Measurements from ENCODE around the gene LIN52.

The LIN52 gene

GRCh38 chr14:74246542-74246941 is 161.8 kb downstream of the LIN52 start:
- no peak for DNase-seq (ENCODE audit: low spot score)
- H3K27ac ChIP-seq: no peak overlapping the region
- POLR2A ChIA-PET (ENCODE audit: low non-redundant PET): no interaction called here
- CTCF ChIA-PET: interaction anchor here (0.5 to 1.6 kb wide), 4 partner anchors 10 to 357 kb away, joined by 3 to 6 read pairs (median 3); partner anchors contain the start of gene ABCD4
- no peak for TF ChIP-seq CTCF (conservative IDR thresholded peaks at IDR 0.05; ENCODE audit: low read depth)

- H3K27ac ChIP-seq: no peak overlapping the region
- POLR2A ChIA-PET (ENCODE audit: low non-redundant PET): no interaction called here
- TF ChIP-seq CTCF (conservative IDR thresholded peaks at IDR 0.05; ENCODE audit: low read depth): no peak
- CTCF ChIA-PET: interaction anchor here (0.7 kb wide), 1 partner anchor 138 kb away, joined by 3 read pairs; no protein-coding TSS in a partner anchor
- DNase-seq (ENCODE audit: low spot score): no peak
These were observed 163.3 kb downstream of the LIN52 start for GRCh38 chr14:74248017-74248416.

GRCh38 chr14:74249433-74250375 is 164.9 kb downstream of the LIN52 start:
- no peak for TF ChIP-seq CTCF (conservative IDR thresholded peaks at IDR 0.05; ENCODE audit: low read depth)
- ChIA-PET CTCF (interaction anchor here (0.7 kb wide), 1 partner anchor 393 kb away, joined by 4 read pairs; no protein-coding TSS in a partner anchor), POLR2A (ENCODE audit: low non-redundant PET) (no interaction called here)
- no peak overlapping the region for H3K27ac ChIP-seq
- no peak for DNase-seq (ENCODE audit: low spot score)

Data from RWPE1 (cell line).